HepG2 (cell line): ENCODE data around the gene ZFPL1. TPM values are rescaled to one million over a fixed set of nuclear protein-coding genes. Genes with fewer than 3 reads are reported as not detected.

Source experiments
- ATAC-seq: fragments of 200-7000 bp; cut with Tn5 transposase; 3 replicates; pipeline ENCODE4 v1.9.1; 2020; ENCODE audit warnings: mild to moderate bottlenecking, moderate library complexity
- BruUV-seq: library from RNA; stranded (reverse); fragments of 400-500 nt; replicated peaks from 2 replicates; lab custom pipeline; 2021; lab: Mats Ljungman, UMichigan
- CTCF ChIA-PET: fragments of 300-600 bp; formaldehyde crosslinking; extraction: SDS; loops from one replicate; lab custom pipeline; 2021; ENCODE audit warnings: low total read pairs, inconsistent platforms, low intra/inter-chr PET ratio; lab: Yijun Ruan, JAX
- POLR2A ChIA-PET: fragments of 350-600 bp; sonication (Branson Sonifier 250); formaldehyde crosslinking; loops from one replicate; lab custom pipeline; 2020; ENCODE audit warnings: antibody characterized with exemption, inconsistent platforms; lab: Yijun Ruan, JAX
- DNase-seq: peaks from one replicate; pipeline ENCODE4 v3.0.0-alpha.2; 2015; ENCODE audit warnings: low spot score
- FAIRE-seq: peaks from 3 replicates; lab custom pipeline; 2011; peaks lifted over from hg19 to GRCh38; lab: Jason Lieb, UNC
- H2AFZ ChIP-seq: one replicate; pipeline ENCODE4 v1.6.1; 2011; ENCODE audit warnings: low read length, inconsistent platforms
- H3K27ac ChIP-seq: fragments of 300-600 bp; 3 replicates; pipeline ENCODE4 v1.8.0; 2011; ENCODE audit warnings: mixed run types, mild to moderate bottlenecking, mixed read lengths, low read length, inconsistent platforms; ENCODE audit not compliant: insufficient read depth; ENCODE audit errors: extremely low read length
- H3K27me3 ChIP-seq, 2 experiments: fragments of 200-600 bp in 1 of 2; 2 replicates in 1 of 2; 3 replicates in 1 of 2; pipeline versions ENCODE4 v1.6.0 to v1.8.0; 2011; ENCODE audit warnings: low read length in 2 of 2, mild to moderate bottlenecking in 2 of 2, moderate library complexity in 2 of 2, inconsistent platforms in 1 of 2; ENCODE audit not compliant: insufficient read depth in 2 of 2, control insufficient read depth in 1 of 2
- H3K36me3 ChIP-seq, 2 experiments: fragments of 200-600 bp in 1 of 2; replicated peaks in 1 of 2; 2 replicates in 1 of 2; 3 replicates in 1 of 2; pipeline versions ENCODE4 v1.5.1 to v1.8.0; 2011; ENCODE audit warnings: low read length in 2 of 2, inconsistent platforms in 1 of 2; ENCODE audit not compliant: insufficient read depth in 2 of 2, control insufficient read depth in 1 of 2
- H3K4me1 ChIP-seq: 2 replicates; pipeline ENCODE4 v1.5.1; 2012; ENCODE audit warnings: low read length, inconsistent platforms; ENCODE audit not compliant: insufficient read depth
- H3K4me2 ChIP-seq: 2 replicates; pipeline ENCODE4 v1.6.0; 2011; ENCODE audit warnings: low read depth, low read length, inconsistent platforms
- H3K4me3 ChIP-seq, 3 experiments: fragments of 200-600 bp in 1 of 3; sonication (generic), shearing (Covaris generic) in 1 of 3; replicated peaks in 1 of 3; 2 replicates each; pipeline ENCODE4 v1.5.1; 2011 to 2016; ENCODE audit warnings: low read length in 3 of 3, inconsistent platforms in 2 of 3, low read depth in 2 of 3, mild to moderate bottlenecking in 2 of 3, control low read depth in 1 of 3, mixed read lengths in 1 of 3; ENCODE audit not compliant: insufficient read depth in 1 of 3
- H3K79me2 ChIP-seq: one replicate; pipeline ENCODE4 v1.6.1; 2011; ENCODE audit warnings: low read length, inconsistent platforms; ENCODE audit not compliant: insufficient read depth
- H3K9ac ChIP-seq: 2 replicates; pipeline ENCODE4 v1.6.0; 2011; ENCODE audit warnings: mild to moderate bottlenecking, low read depth, low read length, inconsistent platforms; ENCODE audit not compliant: insufficient read depth
- H3K9me3 ChIP-seq: 2 replicates; pipeline ENCODE4 v1.5.1; 2012; ENCODE audit warnings: mild to moderate bottlenecking, low read length
- H4K20me1 ChIP-seq: 2 replicates; pipeline ENCODE4 v1.6.0; 2011; ENCODE audit warnings: inconsistent platforms, mild to moderate bottlenecking, low read length, moderate library complexity; ENCODE audit not compliant: insufficient read depth
- CEBPG ChIP-seq: IDR thresholded peaks from 2 replicates; pipeline ENCODE4 v1.6.1; 2016
- CHCHD3 ChIP-seq: sonication (generic); formaldehyde crosslinking; IDR thresholded peaks from 2 replicates; pipeline ENCODE4 v1.8.0; 2022; ENCODE audit warnings: mild to moderate bottlenecking, missing genetic modification reagents, moderate library complexity
- DNMT1 ChIP-seq: sonication (generic); formaldehyde crosslinking; IDR thresholded peaks from 2 replicates; pipeline ENCODE4 v1.5.1; 2020; ENCODE audit warnings: mild to moderate bottlenecking, missing genetic modification reagents
- HDAC2 ChIP-seq: sonication (generic); formaldehyde crosslinking; IDR thresholded peaks from 2 replicates; pipeline ENCODE4 v1.4.0; 2020; ENCODE audit warnings: missing genetic modification reagents
- HNRNPL ChIP-seq: fragments of 200-400 bp; formaldehyde crosslinking; IDR thresholded peaks from 2 replicates; pipeline ENCODE4 v1.6.1; 2017; ENCODE audit warnings: mild to moderate bottlenecking, low read depth, low read length
- JDP2 ChIP-seq: sonication (generic); formaldehyde crosslinking; IDR thresholded peaks from 2 replicates; pipeline ENCODE4 v1.8.1; 2022; ENCODE audit warnings: missing genetic modification reagents, borderline replicate concordance
- MXD4 ChIP-seq: IDR thresholded peaks from 2 replicates; pipeline ENCODE4 v1.6.1; 2016; ENCODE audit warnings: mild to moderate bottlenecking, missing biosample characterization, missing genetic modification reagents
- MXI1 ChIP-seq: IDR thresholded peaks from 3 replicates; pipeline ENCODE4 v1.6.1; 2012; ENCODE audit warnings: low read depth, low read length, inconsistent platforms, borderline replicate concordance
- POLR2AphosphoS2 ChIP-seq: IDR thresholded peaks from 2 replicates; pipeline ENCODE4 v1.6.1; 2011; ENCODE audit warnings: low read depth, low read length, improper control_type of control experiment
- PRMT3 ChIP-seq: sonication (generic); formaldehyde crosslinking; IDR thresholded peaks from 2 replicates; pipeline ENCODE4 v1.8.1; 2022; ENCODE audit warnings: low read depth, mild to moderate bottlenecking, moderate library complexity, missing genetic modification reagents, borderline replicate concordance
- SALL1 ChIP-seq: sonication (generic); formaldehyde crosslinking; IDR thresholded peaks from 2 replicates; pipeline ENCODE4 v1.8.0; 2022; ENCODE audit warnings: mild to moderate bottlenecking, missing genetic modification reagents
- SMARCC2 ChIP-seq: fragments of 450-650 bp; IDR thresholded peaks from 2 replicates; pipeline ENCODE4 v1.6.1; 2017; ENCODE audit warnings: antibody characterized with exemption, mild to moderate bottlenecking
- TGIF2 ChIP-seq: IDR thresholded peaks from 2 replicates; pipeline ENCODE4 v1.6.1; 2016; ENCODE audit warnings: control low read depth, missing compliant biosample characterization
- ZNF251 ChIP-seq: sonication (generic); formaldehyde crosslinking; IDR thresholded peaks from 2 replicates; pipeline ENCODE4 v1.9.0; 2021; ENCODE audit warnings: mild to moderate bottlenecking, missing genetic modification reagents
- ZNF33A ChIP-seq: sonication (generic); formaldehyde crosslinking; IDR thresholded peaks from 2 replicates; pipeline ENCODE4 v1.5.1; 2020; ENCODE audit warnings: missing genetic modification reagents, mild to moderate bottlenecking, moderate library complexity, borderline replicate concordance
- WGBS: methylation state at CpG from one replicate; pipeline ENCODE4 v1.1.6; 2017; ENCODE audit warnings: low lambda C conversion rate; 5-methylcytosine and 5-hydroxymethylcytosine counted together
- in situ Hi-C: cut with HindIII; loops from 2 replicates; pipeline ENCODE4 v1.10.0; 2017; ENCODE audit warnings: low pct_unique_long_range_greater_than_20kb; ENCODE audit not compliant: extremely low pct_ligation_motif_present
- intact Hi-C: fragments of 100-400 bp; cut with micrococcal nuclease; formaldehyde crosslinking; loops from one replicate; pipeline ENCODE4 v1.10.0; 2022; ENCODE audit not compliant: unreplicated experiment
- polyA plus RNA-seq, 8 experiments: library from polyadenylated mRNA; depleted of rRNA in 3 of 8; stranded (reverse) in 7 of 8; unstranded in 1 of 8; fragments of >200 nt; fragmentation: Illumina TruSeq in 4 of 8; extraction: Trizol in 4 of 8; gene quantifications; 2 replicates each; pipeline versions ENCODE4 v1.2.1 to v1.2.3, GENCODE V29; 2011 to 2016; ENCODE audit warnings: low read depth in 4 of 8, missing spikeins in 1 of 8, mixed read lengths in 1 of 8; ENCODE audit not compliant: insufficient read depth in 1 of 8
- total RNA-seq, 5 experiments: library from RNA; depleted of rRNA; stranded (reverse); fragments of >200 nt; fragmentation: Illumina TruSeq; extraction: Trizol; gene quantifications; 2 replicates each; pipeline ENCODE4 v1.2.3, GENCODE V29; 2016; ENCODE audit warnings: low read depth in 1 of 5

Gene ZFPL1
- total and polyA plus RNA-seq, 2 of the 13 experiments (the other 11 are each of a cell fraction or from before 2014, with no cell fraction given), result 32.2 to 56.0 TPM

DNA sequence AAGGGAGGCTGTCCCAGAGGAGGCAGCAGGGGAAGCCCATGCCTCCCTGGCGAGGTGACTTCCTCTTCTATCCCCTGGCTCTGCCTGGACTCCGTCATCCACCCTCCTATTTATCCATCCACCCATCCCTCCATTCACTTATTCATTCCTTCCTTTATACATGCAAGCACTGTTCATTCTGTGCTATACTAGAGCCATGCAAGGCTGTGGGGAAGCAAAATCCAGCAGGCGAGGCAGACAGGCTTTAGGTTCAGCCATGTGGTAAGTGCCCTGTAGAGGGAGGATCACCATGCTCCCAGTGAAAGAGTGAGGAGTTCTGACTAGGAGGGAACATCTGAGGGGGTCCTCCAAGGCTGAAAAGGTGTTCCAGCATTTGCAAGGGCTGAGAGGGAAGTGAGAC is 24.5 kb upstream of the ZFPL1 start:
- ChIA-PET CTCF (no interaction called here), POLR2A (interaction anchor here (1.9 to 4.1 kb wide), 3 partner anchors 9 to 62 kb away, joined by 6 to 39 read pairs (median 21); partner anchors contain the start of genes FAU, MRPL49 and SAC3D1)
- 70% methylated on average over 3 of the region's 3 CpGs for WGBS
- no TSS peak for BruUV-seq
- no peaks in the 10 kb centered on the region for H4K20me1 ChIP-seq
- DNase-seq, result no peak
- H3K4me3 ChIP-seq, result no peak overlapping the region
- no peaks in the 10 kb centered on the region for H3K27me3 ChIP-seq
- no peaks in the 10 kb centered on the region for H3K9me3 ChIP-seq
- no peak for FAIRE-seq
- TF ChIP-seq PRMT3, result no peak
- no peak for TF ChIP-seq SALL1 (CRISPR knock-in tag)
- no peak for TF ChIP-seq TGIF2 (CRISPR knock-in tag)
- no peak for TF ChIP-seq CHCHD3 (CRISPR knock-in tag)
- TF ChIP-seq SMARCC2, result no peak
- TF ChIP-seq HDAC2 (CRISPR knock-in tag), result no peak
- TF ChIP-seq ZNF33A (CRISPR knock-in tag), result no peak
- no peak for TF ChIP-seq JDP2
- no peak for TF ChIP-seq MXD4 (CRISPR knock-in tag)
- no peak for TF ChIP-seq CEBPG (CRISPR knock-in tag)
- no peak for TF ChIP-seq POLR2AphosphoS2
- no peak for TF ChIP-seq HNRNPL
- no peak for TF ChIP-seq DNMT1
- no peak for TF ChIP-seq ZNF251 (CRISPR knock-in tag)
- no peak for TF ChIP-seq MXI1
- intact Hi-C loops (no loop called here), in situ Hi-C loops (no loop called here)
- H3K36me3 ChIP-seq, result no peaks in the 10 kb centered on the region
- H2AFZ ChIP-seq, result no peak overlapping the region
- ATAC-seq, result 0 out of 3 replicates have a peak, but pooled peaks have one; percentile 12
- H3K4me1 ChIP-seq, result peaks cover 70% of the 10 kb centered on the region
- no peak overlapping the region for H3K9ac ChIP-seq
- no peak overlapping the region for H3K27ac ChIP-seq
- H3K4me2 ChIP-seq, result no peak overlapping the region
- no peaks in the 10 kb centered on the region for H3K79me2 ChIP-seq
